ENCODE results near the gene ZNF776.

DNA sequence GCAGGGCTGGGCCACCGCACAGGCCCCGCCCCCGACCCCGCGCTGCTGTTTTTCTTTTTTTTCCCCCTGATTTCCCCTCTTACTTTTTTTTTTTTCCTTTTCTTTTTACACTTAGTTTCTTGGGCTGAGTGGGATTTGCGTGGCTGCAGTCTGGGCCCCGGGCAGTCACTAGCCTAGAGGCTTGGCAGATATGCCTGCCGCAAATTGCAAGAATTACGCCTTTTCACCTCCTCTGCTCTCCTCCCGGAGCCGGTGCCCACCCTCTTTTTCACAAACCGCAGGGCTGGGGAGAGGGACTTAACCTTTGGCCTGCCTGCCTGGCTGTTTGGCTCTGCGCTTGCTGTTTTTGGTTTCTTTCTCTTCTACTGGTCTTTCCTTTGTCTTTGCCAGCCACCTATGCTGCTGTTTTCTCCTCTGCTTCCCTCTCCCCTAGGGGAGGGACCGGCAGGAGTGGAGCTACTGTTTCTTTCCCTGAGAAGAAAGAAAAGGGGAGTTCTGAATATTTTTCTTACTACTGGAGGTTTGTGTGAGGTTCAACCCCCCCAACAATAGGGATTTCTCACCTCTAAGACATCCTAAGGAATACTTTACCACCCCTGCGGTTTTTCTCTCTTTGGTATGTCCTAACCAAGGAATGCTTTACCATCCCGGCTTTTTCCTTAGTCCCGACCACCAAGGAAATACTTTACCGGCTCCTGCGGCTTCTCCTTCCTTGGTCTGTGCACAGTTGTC is 57.1 kb downstream of the ZNF776 start:
- TF ChIP-seq, protein P1, sequence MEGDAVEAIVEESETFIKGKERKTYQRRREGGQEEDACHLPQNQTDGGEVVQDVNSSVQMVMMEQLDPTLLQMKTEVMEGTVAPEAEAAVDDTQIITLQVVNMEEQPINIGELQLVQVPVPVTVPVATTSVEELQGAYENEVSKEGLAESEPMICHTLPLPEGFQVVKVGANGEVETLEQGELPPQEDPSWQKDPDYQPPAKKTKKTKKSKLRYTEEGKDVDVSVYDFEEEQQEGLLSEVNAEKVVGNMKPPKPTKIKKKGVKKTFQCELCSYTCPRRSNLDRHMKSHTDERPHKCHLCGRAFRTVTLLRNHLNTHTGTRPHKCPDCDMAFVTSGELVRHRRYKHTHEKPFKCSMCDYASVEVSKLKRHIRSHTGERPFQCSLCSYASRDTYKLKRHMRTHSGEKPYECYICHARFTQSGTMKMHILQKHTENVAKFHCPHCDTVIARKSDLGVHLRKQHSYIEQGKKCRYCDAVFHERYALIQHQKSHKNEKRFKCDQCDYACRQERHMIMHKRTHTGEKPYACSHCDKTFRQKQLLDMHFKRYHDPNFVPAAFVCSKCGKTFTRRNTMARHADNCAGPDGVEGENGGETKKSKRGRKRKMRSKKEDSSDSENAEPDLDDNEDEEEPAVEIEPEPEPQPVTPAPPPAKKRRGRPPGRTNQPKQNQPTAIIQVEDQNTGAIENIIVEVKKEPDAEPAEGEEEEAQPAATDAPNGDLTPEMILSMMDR (IDR thresholded peaks at IDR 0.05; ENCODE audit: borderline replicate concordance, extremely low read depth, low read length, poor library complexity, severe bottlenecking): no peak
- TF ChIP-seq EZH2 (IDR thresholded peaks at IDR 0.05; ENCODE audit: borderline replicate concordance, low read depth, low read length, severe bottlenecking): no peak
